ENCODE results near the gene SEC14L3. TPM values are rescaled to one million over a fixed set of nuclear protein-coding genes. Genes with fewer than 3 reads are reported as not detected.
"Not testable (repeated sequence)": the region's sequence is repeated elsewhere in the genome, so short reads cannot be mapped to it uniquely, and the experiment has no call there.

SEC14L3 gene
- total RNA-seq, 4 donors from 2014 or later = 0.25 TPM; not detected in 3

GRCh38 chr22:30453731-30454510 lies 17.9 kb downstream of the SEC14L3 start:
- intact Hi-C loops (cut with DNase I; ENCODE audit: low total_unique reads) = no loop called here
- no peak for TF ChIP-seq POLR2A (IDR thresholded peaks at IDR 0.05)
- TF ChIP-seq CTCF (IDR thresholded peaks at IDR 0.05) = no peak
- no peak for DNase-seq (ENCODE audit: low spot score in 2 of 2)
- no peak overlapping the region for H3K4me3 ChIP-seq (ENCODE audit: low read depth, poor library complexity, severe bottlenecking)
- WGBS, 2 donors = 66 to 71% methylated on average over 6 of the region's 6 CpGs

GRCh38 chr22:30452861-30453260 lies 19.0 kb downstream of the SEC14L3 start:
- intact Hi-C loops (cut with DNase I; ENCODE audit: low total_unique reads) = no loop called here
- H3K4me3 ChIP-seq (ENCODE audit: low read depth, poor library complexity, severe bottlenecking) = no peak overlapping the region
- WGBS, 2 donors = 80 to 82% methylated on average over 6 of the region's 6 CpGs
- no peak for DNase-seq (ENCODE audit: low spot score in 2 of 2)
- no peak for TF ChIP-seq CTCF (IDR thresholded peaks at IDR 0.05)
- no peak for TF ChIP-seq POLR2A (IDR thresholded peaks at IDR 0.05)

GRCh38 chr22:30451488-30451887 lies 20.3 kb downstream of the SEC14L3 start:
- DNase-seq (ENCODE audit: low spot score in 2 of 2); intact Hi-C loops (cut with DNase I; ENCODE audit: low total_unique reads); H3K4me3 ChIP-seq (ENCODE audit: low read depth, poor library complexity, severe bottlenecking): not testable (repeated sequence)
- WGBS, 2 donors = 38 to 44% methylated on average over 9 of the region's 9 CpGs

GRCh38 chr22:30447656-30448055 lies 24.2 kb downstream of the SEC14L3 start:
- intact Hi-C loops (cut with DNase I; ENCODE audit: low total_unique reads) = no loop called here
- 80 to 82% methylated on average over 3 of the region's 3 CpGs for WGBS, 2 donors
- TF ChIP-seq POLR2A (IDR thresholded peaks at IDR 0.05) (no peak), CTCF (IDR thresholded peaks at IDR 0.05) (no peak)
- no peak overlapping the region for H3K4me3 ChIP-seq (ENCODE audit: low read depth, poor library complexity, severe bottlenecking)
- DNase-seq (ENCODE audit: low spot score in 2 of 2) = no peak

GRCh38 chr22:30445438-30446145 lies 26.2 kb downstream of the SEC14L3 start:
- TF ChIP-seq CTCF (IDR thresholded peaks at IDR 0.05) = no peak
- no peak for TF ChIP-seq POLR2A (IDR thresholded peaks at IDR 0.05)
- H3K4me3 ChIP-seq (ENCODE audit: low read depth, poor library complexity, severe bottlenecking) = no peak overlapping the region
- WGBS, 2 donors = 52 to 53% methylated on average over 5 of the region's 5 CpGs
- intact Hi-C loops (cut with DNase I; ENCODE audit: low total_unique reads) = no loop called here
- DNase-seq (ENCODE audit: low spot score in 2 of 2) = no peak

- TF ChIP-seq CTCF (IDR thresholded peaks at IDR 0.05) (no peak), POLR2A (IDR thresholded peaks at IDR 0.05) (no peak)
- DNase-seq (ENCODE audit: low spot score in 2 of 2) = no peak
- WGBS, 2 donors = 25 to 30% methylated on average over 11 of the region's 11 CpGs
- intact Hi-C loops (cut with DNase I; ENCODE audit: low total_unique reads) = no loop called here
- H3K4me3 ChIP-seq (ENCODE audit: low read depth, poor library complexity, severe bottlenecking) = no peak overlapping the region
Measured at GRCh38 chr22:30444632-30445437, 27.0 kb downstream of the SEC14L3 start.
